ENCODE data around the gene GPR84. TPM values are rescaled to one million over a fixed set of nuclear protein-coding genes. Genes with fewer than 3 reads are reported as not detected.

The GPR84 gene
- total RNA-seq, 1 donor from 2014 or later: 0.65 TPM

- H3K4me1 ChIP-seq: peaks cover 32% of the 10 kb centered on the region
- H3K9me3 ChIP-seq: no peaks in the 10 kb centered on the region
- peaks cover 59% of the 10 kb centered on the region for H3K36me3 ChIP-seq
- no peak for DNase-seq
- no peak for TF ChIP-seq CTCF (IDR thresholded peaks at IDR 0.05)
- H3K27ac ChIP-seq: peak overlapping the region; percentile 25
- ATAC-seq: peak; percentile 51 to 61
- intact Hi-C loops (cut with DNase I): no loop called here
- H3K27me3 ChIP-seq (ENCODE audit: low read depth): no peaks in the 10 kb centered on the region
- H3K4me3 ChIP-seq: no peak overlapping the region
Measured at GRCh38 chr12:54350743-54351142, 13.5 kb downstream of the GPR84 start.

DNA sequence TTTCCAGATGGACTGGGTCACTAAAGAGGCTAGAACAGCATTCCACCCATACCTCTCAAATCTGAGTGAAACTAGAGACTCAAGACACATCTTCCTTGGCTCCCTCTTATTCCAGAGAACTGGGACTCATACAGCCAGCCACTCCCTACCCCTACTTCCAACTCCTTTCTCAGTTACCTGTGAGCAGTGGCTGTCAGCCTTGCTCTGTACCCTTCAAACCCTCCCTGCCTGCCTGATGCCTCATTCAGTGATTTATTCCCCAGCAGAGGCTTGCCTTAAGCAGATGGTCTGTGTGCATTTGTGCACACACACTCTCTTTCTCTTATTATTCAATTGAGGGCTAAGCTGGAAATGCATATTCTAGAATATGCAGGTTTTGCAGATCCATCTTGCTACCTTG, 14.6 kb downstream of the GPR84 start:
- Histone ChIP-seq H3K4me3 (no peak overlapping the region), H3K36me3 (peaks cover 70% of the 10 kb centered on the region), H3K4me1 (peaks cover 32% of the 10 kb centered on the region), H3K27ac (peak overlapping the region; percentile 25), H3K27me3 (ENCODE audit: low read depth) (no peaks in the 10 kb centered on the region), H3K9me3 (no peaks in the 10 kb centered on the region)
- no peak for DNase-seq
- no peak for ATAC-seq
- no peak for TF ChIP-seq CTCF (IDR thresholded peaks at IDR 0.05)
- intact Hi-C loops (cut with DNase I): no loop called here

GRCh38 chr12:54349036-54349435, 15.2 kb downstream of the GPR84 start:
- TF ChIP-seq CTCF (IDR thresholded peaks at IDR 0.05): no peak
- no peaks in the 10 kb centered on the region for H3K9me3 ChIP-seq
- no peak for DNase-seq
- intact Hi-C loops (cut with DNase I): no loop called here
- H3K27me3 ChIP-seq (ENCODE audit: low read depth): no peaks in the 10 kb centered on the region
- peaks cover 32% of the 10 kb centered on the region for H3K4me1 ChIP-seq
- H3K4me3 ChIP-seq: no peak overlapping the region
- no peak overlapping the region for H3K27ac ChIP-seq
- no peak for ATAC-seq
- H3K36me3 ChIP-seq: peaks cover 76% of the 10 kb centered on the region

GRCh38 chr12:54341378-54342300, 22.6 kb downstream of the GPR84 start:
- intact Hi-C loops (cut with DNase I): no loop called here
- no peak overlapping the region for H3K27ac ChIP-seq
- DNase-seq: no peak
- ATAC-seq: no peak
- H3K4me1 ChIP-seq: peaks cover 30% of the 10 kb centered on the region
- no peak overlapping the region for H3K4me3 ChIP-seq
- H3K9me3 ChIP-seq: no peaks in the 10 kb centered on the region
- H3K36me3 ChIP-seq: peaks cover 64% of the 10 kb centered on the region
- no peaks in the 10 kb centered on the region for H3K27me3 ChIP-seq (ENCODE audit: low read depth)
- no peak for TF ChIP-seq CTCF (IDR thresholded peaks at IDR 0.05)

DNA sequence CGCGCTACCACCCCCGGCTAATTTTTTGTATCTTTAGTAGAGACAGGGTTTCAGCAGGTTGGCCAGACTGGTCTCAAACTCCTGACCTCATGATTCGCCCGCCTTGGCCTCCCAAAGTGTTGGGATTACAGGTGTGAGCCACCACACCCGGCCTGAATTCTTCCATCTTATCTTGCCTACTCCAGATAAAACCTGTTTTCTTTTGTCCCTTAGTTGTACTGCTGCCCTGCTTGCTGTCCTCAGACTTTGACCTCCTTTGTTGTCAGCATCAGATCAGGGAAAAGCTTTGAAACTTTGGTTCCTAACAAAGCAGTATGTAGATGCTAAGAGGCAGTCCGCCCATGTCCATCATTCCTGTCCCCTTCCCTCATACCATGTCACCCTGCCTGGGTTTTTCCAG, 23.4 kb downstream of the GPR84 start:
- Histone ChIP-seq H3K27ac (no peak overlapping the region), H3K4me1 (peaks cover 31% of the 10 kb centered on the region), H3K27me3 (ENCODE audit: low read depth) (no peaks in the 10 kb centered on the region), H3K9me3 (no peaks in the 10 kb centered on the region), H3K36me3 (peaks cover 56% of the 10 kb centered on the region), H3K4me3 (no peak overlapping the region)
- no peak for ATAC-seq
- no peak for DNase-seq
- intact Hi-C loops (cut with DNase I): no loop called here
- no peak for TF ChIP-seq CTCF (IDR thresholded peaks at IDR 0.05)
